Measurements from ENCODE around the gene NDRG3. TPM values are rescaled to one million over a fixed set of nuclear protein-coding genes. Genes with fewer than 3 reads are reported as not detected.

NDRG3 gene
- total RNA-seq (2022; extraction: Qiagen RNA extraction) = 19.8 to 23.6 TPM (median 21.1 TPM) in 5 replicates

DNA sequence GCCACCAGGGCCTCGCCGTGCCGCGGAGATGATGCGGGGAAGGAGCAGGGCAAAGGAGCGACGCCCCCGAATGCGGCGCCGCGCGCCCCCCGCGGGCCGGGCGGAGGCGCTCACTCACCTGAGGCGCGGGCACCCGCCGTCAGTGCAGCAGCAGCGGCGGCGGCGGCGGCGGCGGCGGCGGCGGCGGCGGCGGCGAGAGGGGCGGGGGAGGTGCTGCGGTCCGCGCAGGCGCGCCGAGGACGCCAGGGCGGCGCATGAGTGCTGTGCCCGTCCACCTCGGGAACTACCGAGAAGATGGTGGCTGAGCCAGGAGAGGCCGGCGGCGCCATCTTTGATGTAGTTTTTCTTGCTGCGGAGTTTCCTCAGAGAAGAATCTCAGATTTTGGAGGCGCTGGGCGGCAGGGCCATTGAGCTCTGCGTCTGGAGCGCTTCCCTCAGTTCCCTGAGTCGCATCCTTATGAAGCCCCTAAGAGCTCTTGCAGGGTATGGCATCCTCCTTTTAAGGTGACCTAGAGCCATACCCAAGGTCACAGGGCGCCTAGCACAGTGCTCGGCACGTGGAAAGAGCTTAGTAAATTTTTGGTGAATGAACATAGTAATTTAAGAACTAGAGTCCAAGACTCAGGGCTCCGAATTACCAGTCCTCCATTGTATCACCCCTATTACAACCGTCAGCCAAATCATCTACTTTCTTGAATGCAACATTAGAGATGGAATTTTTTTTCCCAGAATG is at the start of gene NDRG3:
Gene NDRG3 (minus strand): TSS at position 164 of the 733 bp plus-strand sequence. CDS start 24,355 bp downstream, outside the sequence.

DNA sequence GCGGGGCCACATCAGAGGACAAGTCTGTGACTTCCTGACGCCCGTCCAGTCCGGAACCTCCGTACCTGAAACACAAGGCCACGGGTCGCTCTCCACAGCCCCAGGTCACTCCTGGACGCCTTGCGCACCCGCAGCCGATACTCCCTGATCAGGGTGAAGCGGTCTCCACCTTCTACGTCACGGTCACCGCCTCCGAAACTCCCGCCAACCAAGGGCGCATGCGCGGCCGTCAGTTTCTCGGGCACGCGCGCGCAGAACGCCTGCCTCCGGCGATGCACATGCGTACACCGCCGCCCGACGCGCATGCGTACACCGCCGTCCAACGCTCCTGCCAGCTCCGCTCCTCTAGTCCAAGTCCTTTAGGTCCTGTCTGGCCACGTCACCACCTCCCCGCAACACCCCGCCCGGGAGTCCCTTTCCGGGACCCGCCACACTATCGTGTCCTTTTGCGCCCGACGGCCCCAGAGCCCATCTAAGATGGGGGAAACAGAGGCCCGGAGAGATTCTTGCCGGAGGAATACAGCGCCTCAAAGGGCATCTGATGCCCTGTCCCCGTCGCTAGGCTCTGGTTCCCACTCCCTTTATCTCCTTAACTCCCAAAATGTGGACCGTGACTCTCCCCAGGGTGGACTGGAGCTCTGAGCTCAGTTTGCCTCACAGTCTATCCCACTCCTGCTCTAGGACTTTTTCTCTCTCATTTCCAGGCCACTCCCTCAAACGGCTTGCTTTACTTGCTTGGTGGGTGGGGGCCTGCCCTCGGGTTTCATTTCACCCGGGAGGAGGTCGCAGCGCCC is 27.9 kb upstream of the NDRG3 start, which contains the start of gene DSN1:
Gene DSN1 (minus strand): TSS at position 167 of the 794 bp plus-strand sequence. CDS start 2,305 bp downstream, outside the sequence.

DNA sequence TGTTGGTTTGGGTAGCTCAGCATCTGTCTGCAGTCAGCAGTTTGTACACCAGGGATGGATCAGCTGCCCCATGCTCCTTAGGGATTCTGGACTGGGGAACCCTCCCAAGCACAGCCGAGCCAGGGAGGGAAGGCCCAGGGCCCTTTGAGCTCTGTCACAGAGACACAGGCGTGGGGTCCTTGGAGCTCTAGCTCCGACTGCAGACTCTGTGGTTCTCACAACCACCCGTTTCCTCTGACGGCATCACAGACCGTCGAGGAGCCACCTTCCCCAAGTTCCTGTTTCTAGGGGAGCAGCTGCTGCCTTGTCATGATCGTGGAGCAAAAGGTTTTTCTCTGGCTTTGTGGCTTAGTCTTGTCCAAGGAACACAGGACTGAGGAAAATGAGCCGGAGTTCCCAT is 99.9 kb downstream of the NDRG3 start, which contains the start of gene SLA2:
Gene SLA2 (minus strand): TSS at position 199 of the 400 bp plus-strand sequence. CDS start 4,861 bp downstream, outside the sequence.

DNA sequence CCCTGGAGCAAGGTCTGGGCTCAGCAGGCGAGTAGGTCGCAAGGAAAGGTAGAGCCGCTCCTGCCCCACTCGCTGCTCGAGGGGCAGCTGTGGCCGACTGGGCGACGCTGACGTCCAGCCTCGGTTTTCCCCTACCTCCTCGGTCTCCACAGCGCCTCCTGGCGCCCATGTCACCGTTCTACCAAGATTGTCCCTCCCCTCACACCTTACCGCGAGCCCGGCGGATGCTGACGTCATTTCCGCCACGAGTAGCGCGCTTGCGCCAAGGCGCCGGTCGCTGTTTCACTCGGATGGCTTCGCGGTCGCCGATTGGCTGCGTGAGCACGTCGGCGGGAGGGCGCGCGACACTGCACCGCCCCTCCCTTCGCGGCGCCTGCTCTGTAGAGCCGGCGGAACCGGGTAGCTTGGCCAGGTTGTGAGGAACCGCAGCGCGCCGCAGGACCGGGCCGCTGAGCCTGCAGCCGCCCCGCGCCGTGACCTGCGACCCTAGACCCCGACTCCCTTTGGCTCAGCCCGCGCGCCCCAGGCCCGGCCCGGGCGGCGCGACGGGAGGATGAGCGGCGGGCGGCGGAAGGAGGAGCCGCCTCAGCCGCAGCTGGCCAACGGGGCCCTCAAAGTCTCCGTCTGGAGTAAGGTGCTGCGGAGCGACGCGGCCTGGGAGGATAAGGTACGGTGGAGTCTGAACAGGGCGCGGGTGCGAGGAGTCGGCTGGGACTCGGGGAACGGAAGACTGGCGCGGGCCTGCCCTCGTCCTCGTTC is 140.3 kb downstream of the NDRG3 start, which contains the start of gene RAB5IF:
Gene RAB5IF (plus strand): TSS at position 381 of the 759 bp plus-strand sequence. CDS start 173 bp downstream, at position 554.

Other genes starting within 250 kb of the NDRG3 start
- 14.8 to 28.3 TPM (median 18.9 TPM) in 5 replicates for gene MYL9, start 204.6 kb downstream of the NDRG3 start, total RNA-seq (2022; extraction: Qiagen RNA extraction)
- gene TGIF2, start 172.5 kb downstream of the NDRG3 start, total RNA-seq (2022; extraction: Qiagen RNA extraction) = 2.9 to 4.4 TPM (median 4.0 TPM) in 5 replicates
- 189 to 271 TPM (median 253 TPM) in 5 replicates for gene RAB5IF, start 140.3 kb downstream of the NDRG3 start, total RNA-seq (2022; extraction: Qiagen RNA extraction)
- gene SLA2, start 99.9 kb downstream of the NDRG3 start, total RNA-seq (2022; extraction: Qiagen RNA extraction) = 0.02 to 0.20 TPM (median 0.14 TPM) in 3 of 5 replicates, not detected in the others
- 23.4 to 30.0 TPM (median 24.5 TPM) in 5 replicates for gene DSN1, start 27.7 kb upstream of the NDRG3 start, total RNA-seq (2022; extraction: Qiagen RNA extraction)
- not detected in 5 replicates for gene TLDC2, start 130.0 kb upstream of the NDRG3 start, total RNA-seq (2022; extraction: Qiagen RNA extraction)
- gene SAMHD1, start 205.6 kb upstream of the NDRG3 start, total RNA-seq (2022; extraction: Qiagen RNA extraction) = 8.0 to 11.4 TPM (median 8.2 TPM) in 5 replicates

Data from A549 treated with Hydrocortisone at 1 μM for 4 hours (cell line).